ENCODE measurements around the gene OPRD1.
A peak's percentile ranks its signal among the peaks of the same experiment; 100 is the strongest.

The OPRD1 gene

DNA sequence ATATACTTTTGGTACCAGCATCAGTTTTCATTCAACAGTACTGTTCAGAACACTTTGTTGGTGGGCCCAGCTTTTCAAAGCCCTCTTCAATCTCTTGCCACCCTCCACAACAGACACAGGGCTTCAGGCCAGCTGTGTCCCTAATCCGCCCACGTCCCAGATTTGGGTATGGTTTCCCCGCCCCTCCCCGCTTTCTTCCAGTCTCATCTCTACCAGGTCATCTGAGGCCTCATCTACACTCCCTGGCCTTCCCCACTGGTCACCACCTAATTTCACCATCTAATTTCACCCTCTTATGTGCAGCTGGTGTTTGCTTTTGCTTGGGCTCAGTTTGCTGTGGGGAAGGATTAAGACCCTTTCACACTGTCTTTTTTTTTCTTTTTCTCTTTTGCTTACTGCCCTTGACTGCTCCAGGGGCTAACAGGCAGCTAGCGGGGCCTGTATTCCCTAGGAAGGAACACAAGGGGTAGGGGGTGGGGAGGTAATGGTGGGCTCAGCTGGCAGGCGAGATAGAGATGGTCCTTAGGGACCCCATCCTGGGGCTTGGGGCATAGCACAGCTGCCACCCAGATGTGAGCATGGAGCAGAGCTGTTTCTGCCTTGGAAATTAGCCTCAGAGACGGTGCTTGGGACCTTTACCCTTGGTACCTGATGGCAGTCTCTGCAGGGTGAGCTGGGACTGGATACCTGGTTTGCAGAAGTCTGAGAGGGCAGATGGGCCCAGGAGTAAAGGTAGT, 98.6 kb downstream of the OPRD1 start:
- no peak for DNase-seq

DNA sequence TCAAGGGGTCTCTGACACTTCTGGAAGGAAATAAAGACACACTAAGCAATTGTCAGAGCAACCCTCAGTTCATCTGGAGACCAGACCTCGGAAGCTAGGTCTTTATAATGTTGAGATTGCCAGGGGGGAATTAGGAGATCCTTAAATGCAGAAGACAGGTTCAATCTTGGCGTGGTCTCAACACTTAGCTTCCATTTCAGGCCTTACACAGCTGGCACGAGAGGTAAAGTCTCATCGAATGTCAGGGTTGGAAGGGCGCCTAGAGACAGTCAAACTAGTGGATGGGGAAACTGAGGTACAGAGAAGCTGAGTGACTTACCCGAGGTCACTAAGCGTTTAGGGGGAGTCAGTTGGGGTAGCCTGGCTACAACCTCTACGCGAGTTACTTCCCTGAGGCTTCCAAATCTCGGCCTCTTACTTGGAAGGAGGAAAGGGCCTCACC, 101.8 kb downstream of the OPRD1 start:
- no peak for DNase-seq

DNA sequence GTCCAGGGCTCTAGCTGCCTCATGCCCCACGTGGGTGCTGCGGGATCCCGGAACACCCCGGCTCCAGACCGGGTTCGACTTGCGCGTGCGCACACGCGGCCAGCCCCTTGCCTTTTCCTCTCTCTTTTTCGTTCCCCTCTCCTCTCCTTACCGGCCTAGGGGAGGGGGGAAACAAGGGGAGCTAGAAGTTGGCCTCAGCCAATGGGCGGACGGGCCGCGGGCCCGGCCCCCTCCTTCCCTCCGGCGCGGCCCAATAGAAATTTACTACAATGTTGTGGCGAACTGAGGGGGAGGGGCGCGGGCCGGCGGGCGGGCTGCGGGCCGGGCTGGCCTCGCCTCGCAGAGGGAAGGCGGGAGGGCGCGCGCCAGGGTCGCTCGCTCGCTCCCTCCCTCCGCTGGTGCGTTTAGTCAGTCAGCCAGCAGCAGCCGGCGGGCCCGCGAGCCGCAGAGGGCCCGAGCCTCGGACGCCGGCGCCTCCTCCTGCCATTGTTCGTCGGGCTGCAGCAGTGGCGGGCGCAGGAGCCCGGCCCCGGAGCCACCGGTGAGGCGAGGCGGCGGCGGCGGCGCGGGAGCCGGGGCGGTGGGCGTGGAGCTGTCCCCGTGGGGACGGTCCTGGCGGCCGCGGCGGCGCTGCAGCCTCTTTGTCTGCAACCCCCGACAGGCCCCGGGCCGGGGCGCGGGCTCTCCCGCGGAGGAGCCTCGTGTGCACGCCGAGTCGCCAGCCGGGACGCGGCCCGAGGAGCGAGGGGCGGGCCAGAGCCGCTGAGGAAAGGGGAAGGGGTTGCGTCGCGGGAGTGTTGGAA, 102.5 kb downstream of the OPRD1 start, which contains the start of gene EPB41:
EPB41 (plus strand) TSS at position 342 of the 803 bp plus-strand sequence. CDS start 72,869 bp downstream, outside the sequence.
- DNase-seq = peak; percentile 87

- peak; percentile 28 for DNase-seq
Measured at GRCh38 chr1:28915031-28915895, 103.3 kb downstream of the OPRD1 start.

GRCh38 chr1:28917757-28918118, 105.8 kb downstream of the OPRD1 start:
- no peak for DNase-seq
